OCI-LY7 (cell line): ENCODE data around the gene UBE2H. TPM values are rescaled to one million over a fixed set of nuclear protein-coding genes. Genes with fewer than 3 reads are reported as not detected.
"Not testable (repeated sequence)": the region's sequence is repeated elsewhere in the genome, so short reads cannot be mapped to it uniquely, and the experiment has no call there.

Experiments used
- BruUV-seq: library from RNA; stranded (reverse); fragments of 400-500 nt; replicated peaks from 2 replicates; lab custom pipeline; 2021; lab: Mats Ljungman, UMichigan
- CTCF ChIA-PET: fragments of 300-600 bp; sonication (Branson Sonifier 250); formaldehyde crosslinking; loops from one replicate; lab custom pipeline; 2022; ENCODE audit warnings: antibody characterized with exemption; ENCODE audit not compliant: unreplicated experiment; lab: Charles Lee
- POLR2A ChIA-PET: fragments of 300-600 bp; sonication (Branson Sonifier 250); formaldehyde crosslinking; loops from one replicate; lab custom pipeline; 2022; ENCODE audit warnings: antibody characterized with exemption; lab: Charles Lee
- DNase-seq: peaks from one replicate; pipeline ENCODE4 v3.0.0-alpha.2; 2015; ENCODE audit warnings: low spot score
- H2AFZ ChIP-seq: fragments of 200-600 bp; sonication (generic), shearing (Covaris generic); 2 replicates; pipeline ENCODE4 v1.6.1; 2014; ENCODE audit warnings: mild to moderate bottlenecking, antibody characterized with exemption, low read length, moderate library complexity
- H3K27ac ChIP-seq: fragments of 200-600 bp; sonication (generic); 2 replicates; pipeline ENCODE4 v1.5.1; 2014; ENCODE audit warnings: mixed run types, low read depth, mild to moderate bottlenecking, moderate library complexity, low read length, inconsistent platforms; ENCODE audit not compliant: poor library complexity, severe bottlenecking
- H3K36me3 ChIP-seq: fragments of 200-600 bp; sonication (generic); 2 replicates; pipeline ENCODE4 v1.6.1; 2014; ENCODE audit warnings: mild to moderate bottlenecking, antibody characterized with exemption, low read length, moderate library complexity, mixed read lengths; ENCODE audit not compliant: insufficient read depth
- H3K4me1 ChIP-seq: fragments of 200-600 bp; sonication (generic); 2 replicates; pipeline ENCODE4 v1.5.1; 2014; ENCODE audit warnings: mild to moderate bottlenecking, low read length; ENCODE audit not compliant: insufficient read depth, poor library complexity, severe bottlenecking
- H3K4me2 ChIP-seq: fragments of 200-600 bp; sonication (generic); 2 replicates; pipeline ENCODE4 v1.6.1; 2014; ENCODE audit warnings: mild to moderate bottlenecking, low read length
- H3K4me3 ChIP-seq: fragments of 200-600 bp; sonication (generic); 2 replicates; pipeline ENCODE4 v1.5.1; 2014; ENCODE audit warnings: mild to moderate bottlenecking, low read depth, low read length; ENCODE audit not compliant: poor library complexity, severe bottlenecking
- H3K79me2 ChIP-seq: fragments of 200-600 bp; sonication (generic); 2 replicates; pipeline ENCODE4 v1.6.1; 2016; ENCODE audit warnings: low read depth, mild to moderate bottlenecking, low read length, moderate library complexity, mixed read lengths; ENCODE audit not compliant: insufficient read depth
- H3K9me2 ChIP-seq: fragments of 200-600 bp; sonication (generic); 2 replicates; pipeline ENCODE4 v1.6.1; 2016; ENCODE audit warnings: mild to moderate bottlenecking, low read length, mixed read lengths; ENCODE audit not compliant: insufficient read depth
- H3K9me3 ChIP-seq: fragments of 200-600 bp; sonication (generic); 2 replicates; pipeline ENCODE4 v1.6.1; 2014; ENCODE audit warnings: mild to moderate bottlenecking, mixed run types, low read length, mixed read lengths
- H4K20me1 ChIP-seq: fragments of 200-600 bp; sonication (generic); 2 replicates; pipeline ENCODE4 v1.6.1; 2014; ENCODE audit warnings: mild to moderate bottlenecking, antibody characterized with exemption, low read length, moderate library complexity, mixed read lengths; ENCODE audit not compliant: insufficient read depth
- EZH2phosphoT487 ChIP-seq: fragments of 200-600 bp; sonication (generic); IDR thresholded peaks from 2 replicates; pipeline ENCODE4 v1.6.1; 2018; ENCODE audit warnings: low read depth, borderline replicate concordance, mild to moderate bottlenecking, mixed run types, antibody characterized with exemption, low read length, moderate library complexity, mixed read lengths
- intact Hi-C: fragments of 100-400 bp; cut with micrococcal nuclease; formaldehyde crosslinking; loops from one replicate; pipeline ENCODE4 v1.10.0; 2022; ENCODE audit not compliant: unreplicated experiment
- total RNA-seq, 2 experiments: library from RNA; depleted of rRNA in 1 of 2; stranded (reverse); fragments of >200 nt in 1 of 2; shearing (Covaris generic) in 1 of 2; gene quantifications; 2 replicates each; pipeline ENCODE4 v1.2.3, GENCODE V29; 2014 to 2022
- TF ChIP-seq, protein P1 (sequence below): fragments of 200-600 bp; sonication (generic); conservative IDR thresholded peaks from 2 replicates; pipeline ENCODE4 v1.5.1; 2014; ENCODE audit warnings: mild to moderate bottlenecking, antibody characterized with exemption, low read length, moderate library complexity, mixed read lengths

The UBE2H gene
- total RNA-seq, 2 experiments from 2014 or later, result 12.7 to 35.3 TPM

- intact Hi-C loops, result no loop called here
- H3K4me1 ChIP-seq, result no peaks in the 10 kb centered on the region
- ChIA-PET POLR2A (interaction anchor here (0.5 to 0.7 kb wide), 2 partner anchors 28 to 52 kb away, joined by 3 read pairs; no protein-coding TSS in a partner anchor), CTCF (interaction anchor here (0.6 kb wide), 2 partner anchors 10 to 1205 kb away, joined by 5 to 10 read pairs; no protein-coding TSS in a partner anchor)
- H3K4me2 ChIP-seq, result no peak overlapping the region
- no peak overlapping the region for H3K27ac ChIP-seq
- H3K9me2 ChIP-seq, result no peaks in the 10 kb centered on the region
- no peaks in the 10 kb centered on the region for H3K36me3 ChIP-seq
- H3K79me2 ChIP-seq, result no peaks in the 10 kb centered on the region
- no peak for DNase-seq
- H4K20me1 ChIP-seq, result no peaks in the 10 kb centered on the region; the same call in 1 of the 2 replicates
- no peak overlapping the region for H2AFZ ChIP-seq
- BruUV-seq, result no TSS peak
- no peaks in the 10 kb centered on the region for H3K9me3 ChIP-seq
- TF ChIP-seq EZH2phosphoT487, result no peak
- TF ChIP-seq, protein P1, sequence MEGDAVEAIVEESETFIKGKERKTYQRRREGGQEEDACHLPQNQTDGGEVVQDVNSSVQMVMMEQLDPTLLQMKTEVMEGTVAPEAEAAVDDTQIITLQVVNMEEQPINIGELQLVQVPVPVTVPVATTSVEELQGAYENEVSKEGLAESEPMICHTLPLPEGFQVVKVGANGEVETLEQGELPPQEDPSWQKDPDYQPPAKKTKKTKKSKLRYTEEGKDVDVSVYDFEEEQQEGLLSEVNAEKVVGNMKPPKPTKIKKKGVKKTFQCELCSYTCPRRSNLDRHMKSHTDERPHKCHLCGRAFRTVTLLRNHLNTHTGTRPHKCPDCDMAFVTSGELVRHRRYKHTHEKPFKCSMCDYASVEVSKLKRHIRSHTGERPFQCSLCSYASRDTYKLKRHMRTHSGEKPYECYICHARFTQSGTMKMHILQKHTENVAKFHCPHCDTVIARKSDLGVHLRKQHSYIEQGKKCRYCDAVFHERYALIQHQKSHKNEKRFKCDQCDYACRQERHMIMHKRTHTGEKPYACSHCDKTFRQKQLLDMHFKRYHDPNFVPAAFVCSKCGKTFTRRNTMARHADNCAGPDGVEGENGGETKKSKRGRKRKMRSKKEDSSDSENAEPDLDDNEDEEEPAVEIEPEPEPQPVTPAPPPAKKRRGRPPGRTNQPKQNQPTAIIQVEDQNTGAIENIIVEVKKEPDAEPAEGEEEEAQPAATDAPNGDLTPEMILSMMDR, result no peak
- no peak overlapping the region for H3K4me3 ChIP-seq
These were observed 56.0 kb downstream of the UBE2H start for GRCh38 chr7:129896568-129897382.

GRCh38 chr7:129894184-129894583 is 58.6 kb downstream of the UBE2H start:
- H3K36me3 ChIP-seq, DNase-seq, H3K9me3 ChIP-seq, H3K79me2 ChIP-seq, H4K20me1 ChIP-seq, H3K4me1 ChIP-seq, CTCF ChIA-PET, BruUV-seq, H3K27ac ChIP-seq, H3K9me2 ChIP-seq, H2AFZ ChIP-seq, H3K4me2 ChIP-seq, intact Hi-C loops, H3K4me3 ChIP-seq: not testable (repeated sequence)
- POLR2A ChIA-PET, result interaction anchor here (0.6 kb wide), 1 partner anchor 32 kb away, joined by 4 read pairs; no protein-coding TSS in a partner anchor

DNA sequence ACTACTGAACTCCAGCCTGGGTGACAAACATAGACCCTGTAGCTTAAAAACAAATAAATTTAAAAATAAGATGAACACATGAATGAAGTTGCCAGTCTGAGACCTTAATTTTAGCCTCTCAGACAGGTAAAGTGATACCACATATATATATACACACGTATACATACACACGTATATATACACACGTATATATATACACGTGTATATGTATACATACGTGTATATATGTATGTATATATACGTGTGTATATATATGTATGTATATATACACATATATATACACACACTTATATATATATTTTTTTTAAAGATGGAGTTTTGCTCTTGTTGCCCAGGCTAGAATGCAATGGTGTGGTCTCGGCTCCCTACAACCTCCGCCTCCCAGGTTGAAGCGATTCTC is 62.7 kb downstream of the UBE2H start:
- no peak for DNase-seq
- Histone ChIP-seq H3K4me1 (no peaks in the 10 kb centered on the region), H2AFZ (no peak overlapping the region), H3K27ac (no peak overlapping the region), H3K4me3 (no peak overlapping the region), H3K4me2 (no peak overlapping the region), H4K20me1 (0 out of 2 replicates have a peak, but pooled peaks cover 3% of the 10 kb centered on the region), H3K36me3 (no peaks in the 10 kb centered on the region), H3K79me2 (no peaks in the 10 kb centered on the region), H3K9me3 (no peaks in the 10 kb centered on the region), H3K9me2 (no peaks in the 10 kb centered on the region)
- ChIA-PET POLR2A (interaction anchor here (1.1 kb wide), 1 partner anchor 14 kb away, joined by 3 read pairs; no protein-coding TSS in a partner anchor), CTCF (no interaction called here)
- BruUV-seq, result no TSS peak
- TF ChIP-seq, protein P1, result no peak
- TF ChIP-seq EZH2phosphoT487, result no peak
- intact Hi-C loops, result no loop called here
